B cell (primary cell): ENCODE results near the gene VPS72. TPM values are rescaled to one million over a fixed set of nuclear protein-coding genes. Genes with fewer than 3 reads are reported as not detected.

Source experiments
- ATAC-seq: fragments of 200-7000 bp; cut with Tn5 transposase; one replicate; pipeline ENCODE4 v1.10.0; 2021; ENCODE audit warnings: low read depth, mild to moderate bottlenecking, moderate number of reproducible peaks, moderate library complexity
- CTCF ChIA-PET: fragments of 350-600 bp; sonication (Branson Sonifier 250); formaldehyde crosslinking; loops from one replicate; lab custom pipeline; 2021; ENCODE audit warnings: antibody characterized with exemption, inconsistent platforms; lab: Charles Lee
- POLR2A ChIA-PET: fragments of 350-600 bp; sonication (Branson Sonifier 250); formaldehyde crosslinking; loops from one replicate; lab custom pipeline; 2021; ENCODE audit warnings: antibody characterized with exemption; lab: Charles Lee
- DNase-seq: peaks from one replicate; pipeline ENCODE4 v3.0.0; 2013
- H2AFZ ChIP-seq: 2 replicates; pipeline ENCODE4 v1.6.1; 2012; ENCODE audit warnings: mild to moderate bottlenecking, low read depth, low read length; ENCODE audit not compliant: insufficient read depth, poor library complexity, severe bottlenecking
- H3K27ac ChIP-seq, 2 donors: 1 replicate in 1 of 2; 2 replicates in 1 of 2; pipeline ENCODE4 v1.5.1; 2012 to 2013; ENCODE audit warnings: low read length in 2 of 2, mild to moderate bottlenecking in 2 of 2, moderate library complexity in 1 of 2
- H3K27me3 ChIP-seq, 4 experiments: fragments of 200-600 bp in 1 of 4; sonication (generic) in 1 of 4; replicated peaks in 1 of 4; 1 replicate in 2 of 4; 2 replicates in 2 of 4; pipeline versions ENCODE4 v1.6.1 to v1.7.0; 2013 to 2016; ENCODE audit warnings: low read length in 3 of 4, mild to moderate bottlenecking in 2 of 4, mixed read lengths in 1 of 4, moderate library complexity in 1 of 4; ENCODE audit not compliant: insufficient read depth in 4 of 4, control insufficient read depth in 3 of 4; ENCODE audit errors: control extremely low read depth in 1 of 4
- H3K36me3 ChIP-seq, 2 experiments: replicated peaks in 1 of 2; 1 replicate in 1 of 2; 2 replicates in 1 of 2; pipeline versions ENCODE4 v1.6.1 to v1.7.1; 2013; ENCODE audit warnings: low read length in 1 of 2; ENCODE audit not compliant: insufficient read depth in 2 of 2, control insufficient read depth in 1 of 2; ENCODE audit errors: control extremely low read depth in 1 of 2, extremely low read depth in 1 of 2
- H3K4me1 ChIP-seq, 2 donors: fragments of 200-600 bp in 1 of 2; sonication (generic) in 1 of 2; 1 replicate in 1 of 2; 2 replicates in 1 of 2; pipeline versions ENCODE4 v1.5.1 to v1.6.1; 2013 to 2017; ENCODE audit warnings: low read length in 2 of 2; ENCODE audit not compliant: control insufficient read depth in 2 of 2, insufficient read depth in 2 of 2
- H3K4me2 ChIP-seq: replicated peaks from 2 replicates; pipeline ENCODE3; 2012; ENCODE audit warnings: mild to moderate bottlenecking, low read depth, low read length; ENCODE audit not compliant: poor library complexity, severe bottlenecking
- H3K4me3 ChIP-seq, 5 experiments: fragments of 200-600 bp in 1 of 5; sonication (generic) in 1 of 5; 1 replicate in 3 of 5; 2 replicates in 2 of 5; pipeline versions ENCODE4 v1.5.1 to v1.7.0; 2011 to 2016; ENCODE audit warnings: low read length in 4 of 5, mild to moderate bottlenecking in 4 of 5, low read depth in 2 of 5, control low read depth in 1 of 5, moderate library complexity in 1 of 5; ENCODE audit not compliant: insufficient read depth in 1 of 5; ENCODE audit errors: control extremely low read depth in 1 of 5, extremely low read depth in 1 of 5
- H3K79me2 ChIP-seq: fragments of 200-600 bp; sonication (generic); one replicate; pipeline ENCODE4 v1.6.0; 2016; ENCODE audit warnings: low read length; ENCODE audit not compliant: control insufficient read depth, insufficient read depth
- H3K9ac ChIP-seq: fragments of 200-600 bp; sonication (generic); 2 replicates; pipeline ENCODE4 v1.6.1; 2017; ENCODE audit warnings: mild to moderate bottlenecking, low read length, moderate library complexity
- H3K9me3 ChIP-seq, 3 donors: one replicate each; pipeline versions ENCODE4 v1.6.1 to v1.7.1; 2013; ENCODE audit warnings: low read length in 2 of 3; ENCODE audit not compliant: control insufficient read depth in 2 of 3, insufficient read depth in 1 of 3; ENCODE audit errors: control extremely low read depth in 1 of 3
- H4K20me1 ChIP-seq: 2 replicates; pipeline ENCODE4 v1.6.0; 2012; ENCODE audit warnings: mild to moderate bottlenecking, low read length; ENCODE audit not compliant: insufficient read depth, control insufficient read depth, poor library complexity, severe bottlenecking
- H3K27ac Mint-ChIP-seq: one replicate; pipeline ENCODE4 v1.8.0; 2021; ENCODE audit warnings: mixed read lengths
- H3K27me3 Mint-ChIP-seq: one replicate; pipeline ENCODE4 v1.8.0; 2021; ENCODE audit warnings: mixed read lengths
- H3K4me1 Mint-ChIP-seq: one replicate; pipeline ENCODE4 v1.8.0; 2021; ENCODE audit warnings: mixed read lengths
- H3K4me3 Mint-ChIP-seq: one replicate; pipeline ENCODE4 v1.8.0; 2021; ENCODE audit warnings: mixed read lengths
- H3K9me3 Mint-ChIP-seq: one replicate; pipeline ENCODE4 v1.8.0; 2022; ENCODE audit warnings: mixed read lengths; ENCODE audit not compliant: insufficient read depth
- CTCF ChIP-seq: fragments of 200-600 bp; IDR thresholded peaks from one replicate; pipeline ENCODE4 v1.8.0; 2022; ENCODE audit warnings: antibody characterized with exemption, mild to moderate bottlenecking
- EZH2 ChIP-seq: IDR thresholded peaks from 2 replicates; pipeline ENCODE4 v1.6.1; 2012; ENCODE audit warnings: borderline replicate concordance, low read depth, mild to moderate bottlenecking, moderate library complexity, low read length; ENCODE audit not compliant: insufficient read depth, poor library complexity, severe bottlenecking
- WGBS: methylation state at CpG from one replicate; pipeline ENCODE4 v1.1.5; 2013; ENCODE audit warnings: missing lambda C conversion rate; ENCODE audit not compliant: insufficient coverage; 5-methylcytosine and 5-hydroxymethylcytosine counted together
- intact Hi-C: fragments of 100-400 bp; cut with micrococcal nuclease; formaldehyde crosslinking; loops from one replicate; pipeline ENCODE4 v1.10.0; 2022
- polyA plus RNA-seq: library from polyadenylated mRNA; depleted of rRNA; stranded (reverse); fragments of >200 nt; gene quantifications from 2 replicates; pipeline ENCODE4 v1.2.3, GENCODE V29; 2012
- total RNA-seq, 2 donors: library from RNA; stranded (reverse); fragments of 120-200 nt in 1 of 2; gene quantifications; 1 replicate in 1 of 2; 2 replicates in 1 of 2; pipeline versions ENCODE4 v1.2.3 to v1.2.4, GENCODE V29; 2013 to 2022

The VPS72 gene
- total and polyA plus RNA-seq, 2 donors (not counting 1 experiment from before 2014, with no cell fraction given): 42.1 to 48.7 TPM

GRCh38 chr1:151238467-151238739, 48.4 kb upstream of the VPS72 start:
- DNase-seq (no peak), ATAC-seq (no peak)
- Mint-ChIP-seq H3K27me3 (no peaks in the 10 kb centered on the region), H3K4me1 (peaks cover 9% of the 10 kb centered on the region), H3K4me3 (no peak overlapping the region), H3K9me3 (no peaks in the 10 kb centered on the region), H3K27ac (peak overlapping the region; percentile 80)
- Histone ChIP-seq H3K4me3 (no peak overlapping the region), H4K20me1 (no peaks in the 10 kb centered on the region), H3K27me3 (no peaks in the 10 kb centered on the region), H3K36me3 (peaks cover 18 to 86% of the 10 kb centered on the region in 2 experiments), H3K4me2 (no peak overlapping the region), H3K27ac (peak overlapping the region in 1 of 2 donors; percentile 14), H2AFZ (no peak overlapping the region), H3K4me1 (peaks cover 4 to 9% of the 10 kb centered on the region in 2 donors), H3K9me3 (no peaks in the 10 kb centered on the region), H3K9ac (no peak overlapping the region), H3K79me2 (peaks cover 5% of the 10 kb centered on the region)
- TF ChIP-seq EZH2: no peak
- TF ChIP-seq CTCF: no peak
- 100% methylated on average over 1 of the region's 1 CpG for WGBS
- CTCF ChIA-PET: no interaction called here
- intact Hi-C loops: no loop called here
- POLR2A ChIA-PET: no interaction called here

GRCh38 chr1:151237678-151238466, 47.9 kb upstream of the VPS72 start:
- H3K36me3 ChIP-seq: peaks cover 13 to 82% of the 10 kb centered on the region in 2 experiments
- no peaks in the 10 kb centered on the region for H3K9me3 ChIP-seq
- no peak overlapping the region for H2AFZ ChIP-seq
- CTCF ChIA-PET: interaction anchor here (0.9 to 1.2 kb wide), 2 partner anchors 100 to 138 kb away, joined by 3 read pairs; no protein-coding TSS in a partner anchor
- H3K27me3 Mint-ChIP-seq: no peaks in the 10 kb centered on the region
- no peaks in the 10 kb centered on the region for H3K27me3 ChIP-seq
- intact Hi-C loops: no loop called here
- H3K27ac Mint-ChIP-seq: peak overlapping the region; percentile 80
- H3K4me1 Mint-ChIP-seq: peaks cover 9% of the 10 kb centered on the region
- H4K20me1 ChIP-seq: no peaks in the 10 kb centered on the region
- peak overlapping the region in 1 of 2 donors; percentile 14 for H3K27ac ChIP-seq
- WGBS: no CpG with 5 or more reads among the region's 4 CpGs
- POLR2A ChIA-PET: no interaction called here
- DNase-seq (peak; percentile 31), ATAC-seq (peak; percentile 41)
- no peaks in the 10 kb centered on the region for H3K9me3 Mint-ChIP-seq
- no peak overlapping the region for H3K4me2 ChIP-seq
- peaks cover 5% of the 10 kb centered on the region for H3K79me2 ChIP-seq
- no peak overlapping the region for H3K4me3 ChIP-seq
- H3K9ac ChIP-seq: no peak overlapping the region
- H3K4me3 Mint-ChIP-seq: no peak overlapping the region
- no peak for TF ChIP-seq CTCF
- no peak for TF ChIP-seq EZH2
- H3K4me1 ChIP-seq: peaks cover 4 to 9% of the 10 kb centered on the region in 2 donors
